OCI-LY7 (cell line): ENCODE data around the gene IL32.

Experiments
- EZH2phosphoT487 ChIP-seq: fragments of 200-600 bp; sonication (generic); IDR thresholded peaks from 2 replicates; pipeline ENCODE4 v1.6.1; 2018; ENCODE audit warnings: low read depth, borderline replicate concordance, mild to moderate bottlenecking, mixed run types, antibody characterized with exemption, low read length, moderate library complexity, mixed read lengths
- TF ChIP-seq, protein P1 (sequence below): fragments of 200-600 bp; sonication (generic); conservative IDR thresholded peaks from 2 replicates; pipeline ENCODE4 v1.5.1; 2014; ENCODE audit warnings: mild to moderate bottlenecking, antibody characterized with exemption, low read length, moderate library complexity, mixed read lengths

DNA sequence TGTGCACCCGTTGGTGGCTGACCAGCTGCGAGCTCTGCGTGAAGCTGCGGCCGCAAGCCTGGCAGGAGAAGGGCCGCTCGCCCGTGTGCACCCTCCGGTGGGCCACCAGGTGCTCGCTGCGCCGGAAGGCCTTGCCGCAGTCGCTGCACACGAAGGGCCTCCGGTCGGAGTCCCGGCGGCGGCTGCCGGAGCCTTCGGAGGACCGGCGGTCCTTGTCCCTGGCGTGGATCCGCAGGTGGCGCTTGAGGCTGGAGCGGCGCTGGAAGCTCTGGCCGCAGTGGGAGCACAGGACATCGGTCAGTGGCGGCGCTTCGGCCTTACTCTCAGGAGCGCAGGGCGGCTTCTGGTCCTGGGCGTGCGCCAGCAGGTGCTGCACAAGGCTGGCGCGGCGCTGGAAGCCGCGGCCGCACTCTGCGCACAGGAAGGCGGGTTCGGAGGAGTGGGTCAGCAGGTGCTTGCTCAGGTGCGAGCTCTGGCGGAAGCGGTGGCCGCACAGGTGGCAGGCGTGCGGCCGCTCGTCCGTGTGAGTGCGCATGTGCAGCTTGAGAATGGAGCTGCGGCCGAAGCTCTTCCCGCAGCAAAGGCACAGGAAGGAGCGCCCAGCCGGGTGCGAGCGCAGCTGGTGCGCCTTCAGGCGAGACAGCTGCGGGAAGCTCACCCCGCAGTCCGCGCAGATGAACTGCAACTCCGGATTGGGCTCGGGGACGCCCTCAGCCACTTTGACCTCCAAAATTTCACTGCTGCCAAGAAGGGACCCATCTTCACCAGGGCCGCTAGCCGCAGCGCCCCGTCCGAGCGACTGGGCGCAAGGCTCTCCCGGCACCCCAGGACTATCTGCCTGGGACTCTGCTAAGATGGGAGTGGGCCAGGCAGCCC is 24.5 kb downstream of the IL32 start:
- TF ChIP-seq, protein P1, sequence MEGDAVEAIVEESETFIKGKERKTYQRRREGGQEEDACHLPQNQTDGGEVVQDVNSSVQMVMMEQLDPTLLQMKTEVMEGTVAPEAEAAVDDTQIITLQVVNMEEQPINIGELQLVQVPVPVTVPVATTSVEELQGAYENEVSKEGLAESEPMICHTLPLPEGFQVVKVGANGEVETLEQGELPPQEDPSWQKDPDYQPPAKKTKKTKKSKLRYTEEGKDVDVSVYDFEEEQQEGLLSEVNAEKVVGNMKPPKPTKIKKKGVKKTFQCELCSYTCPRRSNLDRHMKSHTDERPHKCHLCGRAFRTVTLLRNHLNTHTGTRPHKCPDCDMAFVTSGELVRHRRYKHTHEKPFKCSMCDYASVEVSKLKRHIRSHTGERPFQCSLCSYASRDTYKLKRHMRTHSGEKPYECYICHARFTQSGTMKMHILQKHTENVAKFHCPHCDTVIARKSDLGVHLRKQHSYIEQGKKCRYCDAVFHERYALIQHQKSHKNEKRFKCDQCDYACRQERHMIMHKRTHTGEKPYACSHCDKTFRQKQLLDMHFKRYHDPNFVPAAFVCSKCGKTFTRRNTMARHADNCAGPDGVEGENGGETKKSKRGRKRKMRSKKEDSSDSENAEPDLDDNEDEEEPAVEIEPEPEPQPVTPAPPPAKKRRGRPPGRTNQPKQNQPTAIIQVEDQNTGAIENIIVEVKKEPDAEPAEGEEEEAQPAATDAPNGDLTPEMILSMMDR = no peak
- no peak for TF ChIP-seq EZH2phosphoT487
